K562 (cell line): ENCODE results near the gene IRS1. TPM values are rescaled to one million over a fixed set of nuclear protein-coding genes. Genes with fewer than 3 reads are reported as not detected.
A peak's percentile ranks its signal among the peaks of the same experiment; 100 is the strongest.

Source experiments
- CHD1 ChIP-seq: fragments of 200-600 bp; sonication (generic); IDR thresholded peaks from one replicate; pipeline ENCODE4 v1.6.1; 2012; ENCODE audit warnings: mild to moderate bottlenecking, moderate library complexity, low read length, inconsistent platforms
- CHD2 ChIP-seq: IDR thresholded peaks from 2 replicates; pipeline ENCODE4 v1.6.1; 2011; ENCODE audit warnings: low read depth, low read length
- CUX1 ChIP-seq: fragments of 200-800 bp; sonication (Bioruptor generic); IDR thresholded peaks from 2 replicates; pipeline ENCODE4 v1.6.1; 2016; ENCODE audit warnings: missing genetic modification characterization, missing compliant biosample characterization
- DEAF1 ChIP-seq: fragments of 450-650 bp; formaldehyde crosslinking; IDR thresholded peaks from 2 replicates; pipeline ENCODE4 v1.4.0; 2020; ENCODE audit warnings: mild to moderate bottlenecking, moderate library complexity
- HINFP ChIP-seq: fragments of 450-650 bp; conservative IDR thresholded peaks from 2 replicates; pipeline ENCODE4 v1.6.1; 2016; ENCODE audit warnings: missing genetic modification characterization, low read depth, mild to moderate bottlenecking, control low read depth, missing compliant biosample characterization
- PHF8 ChIP-seq: fragments of 200-600 bp; sonication (generic); IDR thresholded peaks from 2 replicates; pipeline ENCODE4 v1.6.1; 2012; ENCODE audit warnings: mixed run types, mild to moderate bottlenecking, inconsistent platforms, low read length, moderate library complexity, borderline replicate concordance
- ZFP36 ChIP-seq: fragments of 150-350 bp; IDR thresholded peaks from 2 replicates; pipeline ENCODE4 v1.6.1; 2018; ENCODE audit warnings: low read length, low read depth; ENCODE audit not compliant: partially characterized antibody
- ZHX1 ChIP-seq: fragments of 150-350 bp; conservative IDR thresholded peaks from 2 replicates; pipeline ENCODE4 v1.6.1; 2014; ENCODE audit warnings: low read length
- ZNF146 ChIP-seq: IDR thresholded peaks from one replicate; pipeline ENCODE4 v1.6.1; 2018; ENCODE audit warnings: missing compliant biosample characterization; ENCODE audit not compliant: unreplicated experiment
- ZNF263 ChIP-seq: sonication (generic); formaldehyde crosslinking; IDR thresholded peaks from 2 replicates; pipeline ENCODE4 v1.8.0; 2022; ENCODE audit warnings: mild to moderate bottlenecking, missing genetic modification reagents, borderline replicate concordance
- ZNF282 ChIP-seq: sonication (generic); formaldehyde crosslinking; IDR thresholded peaks from 2 replicates; pipeline ENCODE4 v1.8.1; 2023; ENCODE audit warnings: missing genetic modification reagents
- ZNF592 ChIP-seq: fragments of 450-650 bp; IDR thresholded peaks from 2 replicates; pipeline ENCODE4 v1.6.1; 2017; ENCODE audit warnings: antibody characterized with exemption, mild to moderate bottlenecking
- polyA plus RNA-seq, 8 experiments: library from polyadenylated mRNA; depleted of rRNA in 4 of 8; stranded (reverse) in 5 of 8; unstranded in 3 of 8; fragments of >200 nt; fragmentation: Nextera tagmentation in 2 of 8; fragmentation: Illumina TruSeq in 1 of 8; extraction: Ambion mirVana in 2 of 8; extraction: Trizol in 1 of 8; gene quantifications; 2 replicates each; pipeline versions ENCODE4 v1.2.1 to v1.2.3, GENCODE V29; 2011 to 2014; ENCODE audit warnings: inconsistent platforms in 1 of 8, missing spikeins in 1 of 8
- total RNA-seq, 7 experiments: library from RNA; depleted of rRNA in 6 of 7; stranded (reverse); fragments of >200 nt in 6 of 7; fragmentation: Illumina TruSeq in 2 of 7; extraction: Trizol in 2 of 7; gene quantifications; 2 replicates each; pipeline versions ENCODE4 v1.2.1 to v1.2.3, GENCODE V29; 2011 to 2021; ENCODE audit warnings: low replicate concordance in 1 of 7

Gene IRS1
- total and polyA plus RNA-seq, 9 of the 15 experiments (the other 6 are each of a cell fraction or from before 2014, with no cell fraction given): under 0.01 to 0.31 (median 0.08) TPM; not detected in 1

- no peak for TF ChIP-seq ZNF592
- TF ChIP-seq CUX1 (CRISPR knock-in tag): no peak
- no peak for TF ChIP-seq ZNF146
- TF ChIP-seq ZNF263: no peak
- no peak for TF ChIP-seq ZNF282
- TF ChIP-seq ZFP36: no peak
- no peak for TF ChIP-seq HINFP (tag)
- no peak for TF ChIP-seq CHD2
- TF ChIP-seq PHF8: no peak
- peak; percentile 95 for TF ChIP-seq CHD1
- no peak for TF ChIP-seq ZHX1
- TF ChIP-seq DEAF1 (CRISPR knock-in tag): no peak
These were observed 35.8 kb upstream of the IRS1 start (continued) for GRCh38 chr2:226835420-226835795.
